BLaER1 treated with 17β-estradiol and CSF1 and Interleukin-3, amounts not matched to agents 10 nM and 100 nM (cell line): ENCODE measurements around the gene ITGA3.

Experiments
- H3K27ac ChIP-seq, 11 experiments: shearing (Covaris generic); formaldehyde crosslinking; 2 replicates each; pipeline ENCODE4 v1.8.1; 2022
- H3K27me3 ChIP-seq, 11 experiments: shearing (Covaris generic); formaldehyde crosslinking; 2 replicates each; pipeline ENCODE4 v1.8.1; 2022
- H3K36me3 ChIP-seq, 11 experiments: shearing (Covaris generic); formaldehyde crosslinking; 2 replicates each; pipeline ENCODE4 v1.8.1; 2022
- H3K4me1 ChIP-seq, 10 experiments: shearing (Covaris generic); formaldehyde crosslinking; 2 replicates each; pipeline ENCODE4 v1.8.1; 2022
- H3K4me2 ChIP-seq, 11 experiments: shearing (Covaris generic); formaldehyde crosslinking; 2 replicates each; pipeline ENCODE4 v1.8.1; 2022
- H3K4me3 ChIP-seq, 10 experiments: shearing (Covaris generic); formaldehyde crosslinking; 2 replicates each; pipeline ENCODE4 v1.8.1; 2022
- H3K9ac ChIP-seq, 11 experiments: shearing (Covaris generic); formaldehyde crosslinking; 2 replicates each; pipeline ENCODE4 v1.8.1; 2022
- H3K9me3 ChIP-seq, 11 experiments: shearing (Covaris generic); formaldehyde crosslinking; replicated peaks in 1 of 11; 2 replicates each; pipeline ENCODE4 v1.8.1; 2022
- H4K20me1 ChIP-seq, 11 experiments: shearing (Covaris generic); formaldehyde crosslinking; 2 replicates each; pipeline ENCODE4 v1.8.1; 2022
- Cebpa-rat ChIP-seq, 11 experiments: shearing (Covaris generic); IDR thresholded peaks; 2 replicates each; pipeline ENCODE4 v1.8.1; 2022

The ITGA3 gene

DNA sequence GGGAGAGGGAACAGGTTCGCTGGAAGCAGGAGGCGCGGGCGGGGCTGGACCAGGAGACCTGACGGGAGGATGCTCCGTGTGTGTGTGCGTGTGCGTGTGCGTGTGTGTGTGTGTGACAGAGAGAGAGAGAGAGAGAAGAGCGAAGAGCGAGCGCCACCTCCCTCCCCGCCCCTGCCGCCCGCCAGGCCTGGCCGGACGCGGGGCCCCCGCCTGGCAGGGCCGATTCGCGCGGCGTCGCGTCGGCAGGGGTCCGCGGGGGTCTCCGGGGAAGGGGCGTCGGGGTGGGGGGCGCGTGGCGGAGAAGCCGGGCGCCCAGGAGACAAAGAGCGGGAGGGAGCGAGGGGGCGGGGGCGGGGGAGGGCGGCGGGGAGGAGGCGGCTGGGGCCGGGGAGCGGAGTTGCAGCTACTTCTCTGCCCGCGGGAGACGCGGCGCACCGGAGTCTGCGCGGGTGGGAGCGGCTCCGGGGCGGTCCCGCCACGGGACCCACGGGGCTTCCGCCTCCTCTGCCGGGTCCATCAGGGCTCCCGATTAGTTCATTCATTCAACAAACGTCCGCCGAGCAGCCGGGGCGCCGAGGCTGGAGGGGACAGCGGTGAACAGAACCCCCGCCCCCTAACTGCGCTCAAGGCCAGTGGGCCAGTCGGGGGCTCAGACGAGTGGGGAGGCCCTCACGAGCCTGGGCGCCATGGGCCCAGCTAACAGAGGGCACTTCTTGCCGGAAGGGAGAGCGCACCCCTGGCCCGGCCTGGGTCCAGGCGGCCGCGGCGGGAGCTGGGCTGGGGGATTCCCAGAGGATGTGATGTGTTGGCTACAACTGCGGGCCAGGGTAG lies 74.0 kb downstream of the ITGA3 start, which contains the start of gene SAMD14:
Gene SAMD14 (minus strand): TSS at position 433 of the 831 bp plus-strand sequence. CDS start 5,201 bp downstream, outside the sequence.
- peaks cover 40 to 58% (median 43%) of the 10 kb centered on the region in 11 experiments for H4K20me1 ChIP-seq
- 0 out of 22 replicates have a peak, but pooled peaks cover 0 to 4% (median 0%) of the 10 kb centered on the region in 11 experiments for H3K9me3 ChIP-seq
- peak within 1 kb of the TSS; percentile 49 to 71 (median 59) for H3K4me3 ChIP-seq
- peaks cover 18 to 33% (median 23%) of the 10 kb centered on the region in 11 experiments for H3K36me3 ChIP-seq
- TF ChIP-seq Cebpa-rat (IDR thresholded peaks at IDR 0.05), result no peak
- H3K27me3 ChIP-seq, result peaks cover 23 to 66% (median 60%) of the 10 kb centered on the region in 11 experiments
- H3K4me2 ChIP-seq, result peak within 1 kb of the TSS; percentile 91 to 99 (median 98)
- peak within 1 kb of the TSS; percentile 38 to 70 (median 64); a peak in 15 of 22 replicates for H3K9ac ChIP-seq
- H3K4me1 ChIP-seq, result peaks cover 19 to 38% (median 29%) of the 10 kb centered on the region in 10 experiments
- H3K27ac ChIP-seq, result no peak within 1 kb of the TSS

DNA sequence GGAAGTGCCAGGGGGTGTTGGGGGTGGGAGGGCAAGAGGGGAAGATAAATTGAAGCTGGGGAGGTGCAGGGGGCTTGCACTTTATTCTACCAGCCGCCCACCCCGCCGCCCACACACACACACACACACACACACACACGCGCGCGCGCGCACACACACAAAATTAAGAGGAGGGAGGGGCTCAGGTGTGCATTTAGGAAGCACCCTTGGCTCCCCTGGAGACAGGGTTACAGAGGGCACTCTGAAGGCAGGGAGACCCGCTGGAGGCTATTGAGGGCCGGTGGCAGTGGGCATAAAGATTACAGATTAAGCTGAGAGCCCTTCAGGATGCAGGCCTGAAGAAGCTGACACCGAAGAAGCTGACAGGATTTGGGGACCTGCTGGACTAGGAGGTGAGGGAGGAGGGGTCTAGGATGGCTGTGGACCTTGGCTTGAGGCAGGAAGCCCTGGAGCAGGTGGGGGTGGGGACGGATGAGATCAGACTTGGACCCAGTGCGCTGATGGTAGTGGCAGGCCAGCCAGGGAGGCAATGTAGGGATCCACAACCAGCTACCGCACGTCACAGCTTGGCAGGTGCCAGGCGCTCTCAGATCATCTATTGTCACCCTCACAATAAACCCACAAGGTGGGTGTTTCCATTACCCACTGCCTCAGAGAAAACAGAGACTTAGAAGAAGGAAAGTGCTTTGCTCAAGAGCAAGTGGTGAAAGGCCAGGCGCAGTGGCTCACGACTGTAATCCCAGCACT lies 74.8 kb downstream of the ITGA3 start:
- Histone ChIP-seq H3K4me3 (peak overlapping the region in 7 of 10 experiments; percentile 49 to 63 (median 61); a peak in 9 of 20 replicates), H3K4me2 (peak overlapping the region; percentile 91 to 99 (median 98); a peak in 21 of 22 replicates), H3K27me3 (peaks cover 23 to 66% (median 60%) of the 10 kb centered on the region in 11 experiments), H3K9me3 (0 out of 22 replicates have a peak, but pooled peaks cover 0 to 4% (median 0%) of the 10 kb centered on the region in 11 experiments), H4K20me1 (peaks cover 43 to 64% (median 49%) of the 10 kb centered on the region in 11 experiments), H3K4me1 (peaks cover 19 to 38% (median 29%) of the 10 kb centered on the region in 10 experiments), H3K36me3 (peaks cover 24 to 39% (median 29%) of the 10 kb centered on the region in 11 experiments), H3K9ac (peak overlapping the region in 3 of 11 experiments; percentile 67 to 70 (median 69); a peak in 2 of 22 replicates), H3K27ac (no peak overlapping the region)
- no peak for TF ChIP-seq Cebpa-rat (IDR thresholded peaks at IDR 0.05)

- Histone ChIP-seq H3K9me3 (0 out of 22 replicates have a peak, but pooled peaks cover 0 to 4% (median 0%) of the 10 kb centered on the region in 11 experiments), H3K9ac (no peak overlapping the region), H3K4me3 (no peak overlapping the region), H3K36me3 (peaks cover 39 to 54% (median 44%) of the 10 kb centered on the region in 11 experiments), H3K4me2 (no peak overlapping the region), H3K4me1 (peaks cover 17 to 35% (median 27%) of the 10 kb centered on the region in 10 experiments), H3K27me3 (peaks cover 23 to 64% (median 58%) of the 10 kb centered on the region in 11 experiments), H4K20me1 (peaks cover 58 to 80% (median 64%) of the 10 kb centered on the region in 11 experiments), H3K27ac (no peak overlapping the region)
- TF ChIP-seq Cebpa-rat (IDR thresholded peaks at IDR 0.05), result no peak
These were observed 76.3 kb downstream of the ITGA3 start for GRCh38 chr17:50132104-50132794.

- Histone ChIP-seq H3K4me1 (peaks cover 8 to 31% (median 17%) of the 10 kb centered on the region in 10 experiments), H3K9me3 (0 out of 22 replicates have a peak, but pooled peaks cover 0 to 4% (median 0%) of the 10 kb centered on the region in 11 experiments), H3K36me3 (peaks cover 48 to 64% (median 54%) of the 10 kb centered on the region in 11 experiments), H3K4me3 (no peak overlapping the region), H3K27me3 (peaks cover 23 to 56% (median 50%) of the 10 kb centered on the region in 11 experiments), H3K4me2 (no peak overlapping the region), H4K20me1 (peaks cover 67 to 89% (median 73%) of the 10 kb centered on the region in 11 experiments), H3K9ac (0 out of 22 replicates have a peak overlapping the region, but pooled peaks of 1 of the 11 experiments have one; percentile 7), H3K27ac (no peak overlapping the region)
- TF ChIP-seq Cebpa-rat (IDR thresholded peaks at IDR 0.05), result no peak
These were observed 77.3 kb downstream of the ITGA3 start for GRCh38 chr17:50133028-50133768.

GRCh38 chr17:50133769-50134099 lies 77.8 kb downstream of the ITGA3 start:
- no peak overlapping the region for H3K9ac ChIP-seq
- H3K4me3 ChIP-seq, result no peak overlapping the region
- H3K36me3 ChIP-seq, result peaks cover 54 to 69% (median 59%) of the 10 kb centered on the region in 11 experiments
- peaks cover 20 to 51% (median 44%) of the 10 kb centered on the region in 11 experiments for H3K27me3 ChIP-seq
- TF ChIP-seq Cebpa-rat (IDR thresholded peaks at IDR 0.05), result no peak
- H3K4me2 ChIP-seq, result no peak overlapping the region
- peaks cover 67 to 90% (median 79%) of the 10 kb centered on the region in 11 experiments for H4K20me1 ChIP-seq
- no peak overlapping the region for H3K27ac ChIP-seq
- peaks cover 3 to 26% (median 12%) of the 10 kb centered on the region in 10 experiments for H3K4me1 ChIP-seq
- 0 out of 22 replicates have a peak, but pooled peaks cover 0 to under 1% (median 0%) of the 10 kb centered on the region in 11 experiments for H3K9me3 ChIP-seq

- Histone ChIP-seq H3K4me3 (no peak overlapping the region), H3K27me3 (peaks cover 13 to 44% (median 37%) of the 10 kb centered on the region in 11 experiments), H3K9me3 (no peaks in the 10 kb centered on the region), H3K4me1 (peaks cover 0 to 30% (median 9%) of the 10 kb centered on the region in 10 experiments; a peak in 18 of 20 replicates), H3K9ac (no peak overlapping the region; a peak in 1 of 22 replicates), H3K36me3 (peaks cover 61 to 76% (median 66%) of the 10 kb centered on the region in 11 experiments), H3K27ac (no peak overlapping the region), H4K20me1 (peaks cover 70 to 94% (median 86%) of the 10 kb centered on the region in 11 experiments), H3K4me2 (no peak overlapping the region)
- no peak for TF ChIP-seq Cebpa-rat (IDR thresholded peaks at IDR 0.05)
These were observed 78.5 kb downstream of the ITGA3 start for GRCh38 chr17:50134206-50135110.
